ENCODE results near the gene UBASH3A. TPM values are rescaled to one million over a fixed set of nuclear protein-coding genes. Genes with fewer than 3 reads are reported as not detected.

Gene UBASH3A
- total and polyA plus RNA-seq, 4 donors: 0.58 to 0.88 (median 0.67) TPM

DNA sequence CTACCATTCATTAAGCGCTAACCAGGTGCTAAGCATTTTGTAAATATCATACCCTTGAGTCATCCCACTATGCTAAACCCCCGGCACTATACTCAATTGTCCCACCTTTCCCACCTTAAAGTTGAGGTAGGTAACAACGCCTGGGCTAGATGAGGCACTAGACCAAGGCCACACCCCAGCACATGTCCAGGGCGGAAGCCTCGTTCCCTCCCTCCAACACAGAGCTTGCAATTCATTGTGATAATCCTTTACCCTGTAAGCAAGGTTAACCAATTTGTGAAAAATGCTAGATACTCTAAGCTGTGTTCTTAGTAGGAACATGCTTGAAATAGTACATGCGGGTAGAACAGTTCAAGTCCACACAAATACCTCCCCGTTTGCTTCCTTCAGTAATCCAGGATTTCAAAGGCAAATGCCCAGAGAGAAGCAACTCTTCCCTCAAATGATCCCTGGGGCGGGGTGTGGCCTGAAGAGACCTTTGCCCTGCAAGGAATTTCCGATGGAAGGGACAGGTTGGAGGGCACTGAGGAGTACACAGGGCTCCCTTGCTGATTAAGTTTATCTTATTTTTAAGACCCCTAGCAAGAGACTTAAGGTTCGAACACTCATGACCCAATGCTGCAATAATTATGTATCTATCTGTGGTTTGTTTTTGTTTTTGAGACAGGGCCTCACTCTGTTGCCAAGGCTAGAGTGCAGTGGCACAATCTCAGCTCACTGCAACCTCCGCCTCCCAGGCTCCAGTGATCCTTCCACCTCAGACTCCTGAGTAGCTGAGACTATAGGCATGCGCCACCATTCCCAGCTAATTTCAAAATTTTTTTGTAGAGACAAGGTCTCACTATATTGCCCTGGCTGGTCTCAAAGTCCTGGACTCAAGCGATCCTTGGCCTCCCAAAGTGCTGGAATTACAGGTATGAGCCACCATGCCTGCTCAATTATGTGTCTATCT, 89.7 kb downstream of the UBASH3A start:
- Histone ChIP-seq H3K9ac (ENCODE audit: insufficient read depth in 1 of 2, low read length in 2 of 2) (no peak overlapping the region), H3K4me1 (ENCODE audit: control insufficient read depth in 5 of 5, insufficient read depth in 5 of 5, low read length in 5 of 5) (peaks cover 0 to 6% (median 6%) of the 10 kb centered on the region in 5 donors), H3K27ac (ENCODE audit: low read depth in 1 of 2, low read length in 1 of 2) (no peak overlapping the region), H3K27me3 (ENCODE audit: control insufficient read depth in 3 of 3, insufficient read depth in 3 of 3, low read length in 2 of 3) (no peaks in the 10 kb centered on the region), H3K4me3 (no peak overlapping the region), H3K9me3 (ENCODE audit: control insufficient read depth in 4 of 4, insufficient read depth in 3 of 4, low read length in 3 of 4) (no peaks in the 10 kb centered on the region), H3K36me3 (ENCODE audit: control insufficient read depth in 4 of 4, insufficient read depth in 4 of 4, low read length in 4 of 4) (no peaks in the 10 kb centered on the region)
- TF ChIP-seq, protein P1, sequence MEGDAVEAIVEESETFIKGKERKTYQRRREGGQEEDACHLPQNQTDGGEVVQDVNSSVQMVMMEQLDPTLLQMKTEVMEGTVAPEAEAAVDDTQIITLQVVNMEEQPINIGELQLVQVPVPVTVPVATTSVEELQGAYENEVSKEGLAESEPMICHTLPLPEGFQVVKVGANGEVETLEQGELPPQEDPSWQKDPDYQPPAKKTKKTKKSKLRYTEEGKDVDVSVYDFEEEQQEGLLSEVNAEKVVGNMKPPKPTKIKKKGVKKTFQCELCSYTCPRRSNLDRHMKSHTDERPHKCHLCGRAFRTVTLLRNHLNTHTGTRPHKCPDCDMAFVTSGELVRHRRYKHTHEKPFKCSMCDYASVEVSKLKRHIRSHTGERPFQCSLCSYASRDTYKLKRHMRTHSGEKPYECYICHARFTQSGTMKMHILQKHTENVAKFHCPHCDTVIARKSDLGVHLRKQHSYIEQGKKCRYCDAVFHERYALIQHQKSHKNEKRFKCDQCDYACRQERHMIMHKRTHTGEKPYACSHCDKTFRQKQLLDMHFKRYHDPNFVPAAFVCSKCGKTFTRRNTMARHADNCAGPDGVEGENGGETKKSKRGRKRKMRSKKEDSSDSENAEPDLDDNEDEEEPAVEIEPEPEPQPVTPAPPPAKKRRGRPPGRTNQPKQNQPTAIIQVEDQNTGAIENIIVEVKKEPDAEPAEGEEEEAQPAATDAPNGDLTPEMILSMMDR (IDR thresholded peaks at IDR 0.05; ENCODE audit: control extremely low read depth, extremely low read depth): no peak
- DNase-seq: no peak
- 90 to 93% methylated on average over 13 of the region's 13 CpGs for WGBS, 2 donors
- no peak for ATAC-seq (ENCODE audit: insufficient read depth, low FRiP score)

DNA sequence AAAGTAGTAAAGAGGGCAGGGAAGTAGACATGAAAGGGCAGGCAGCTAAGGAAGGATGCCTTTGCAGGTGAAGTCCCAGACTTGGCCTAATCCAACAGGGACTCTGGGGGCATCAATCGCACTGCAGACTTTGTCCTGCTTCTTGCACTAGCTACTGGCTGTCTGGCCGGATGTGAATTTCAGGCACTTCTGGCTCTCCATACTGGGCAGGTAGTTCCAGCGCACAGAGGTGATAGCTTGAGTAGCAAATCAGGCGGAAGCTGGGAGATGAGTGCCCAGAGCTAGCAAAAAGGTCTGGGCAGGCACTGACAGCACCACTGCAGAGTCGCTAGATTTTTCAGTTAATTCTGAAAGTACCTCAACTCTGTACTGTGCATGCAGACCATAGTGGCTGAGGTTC, 91.3 kb downstream of the UBASH3A start:
- no peak for DNase-seq
- Histone ChIP-seq H3K9ac (ENCODE audit: insufficient read depth in 1 of 2, low read length in 2 of 2) (no peak overlapping the region), H3K9me3 (ENCODE audit: control insufficient read depth in 4 of 4, insufficient read depth in 3 of 4, low read length in 3 of 4) (no peaks in the 10 kb centered on the region), H3K27ac (ENCODE audit: low read depth in 1 of 2, low read length in 1 of 2) (no peak overlapping the region), H3K36me3 (ENCODE audit: control insufficient read depth in 4 of 4, insufficient read depth in 4 of 4, low read length in 4 of 4) (no peaks in the 10 kb centered on the region), H3K4me3 (no peak overlapping the region), H3K4me1 (ENCODE audit: control insufficient read depth in 5 of 5, insufficient read depth in 5 of 5, low read length in 5 of 5) (peaks cover 0 to 6% (median 6%) of the 10 kb centered on the region in 5 donors), H3K27me3 (ENCODE audit: control insufficient read depth in 3 of 3, insufficient read depth in 3 of 3, low read length in 2 of 3) (no peaks in the 10 kb centered on the region)
- TF ChIP-seq, protein P1 (IDR thresholded peaks at IDR 0.05; ENCODE audit: control extremely low read depth, extremely low read depth): no peak
- no peak for ATAC-seq (ENCODE audit: insufficient read depth, low FRiP score)
- 93 to 97% methylated on average over 5 of the region's 5 CpGs for WGBS, 2 donors

DNA sequence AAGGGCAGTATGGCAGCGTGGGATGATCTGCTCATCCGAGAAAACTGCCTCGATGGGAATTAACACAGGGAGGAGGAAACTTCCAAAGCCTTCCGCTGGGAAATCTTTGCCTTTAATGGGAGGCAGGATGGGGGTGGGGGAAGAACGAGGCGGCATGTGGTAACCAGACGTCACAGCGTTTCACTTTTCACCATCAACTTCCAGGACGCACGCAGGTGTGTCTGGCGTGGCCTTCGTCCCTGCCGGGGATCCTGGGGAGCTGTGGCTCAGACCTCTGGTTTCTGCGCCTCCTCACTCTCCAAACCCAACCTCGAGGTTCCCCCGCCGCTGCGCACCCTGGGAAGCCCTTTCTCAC, 92.0 kb downstream of the UBASH3A start:
- Histone ChIP-seq H3K9ac (ENCODE audit: insufficient read depth in 1 of 2, low read length in 2 of 2) (peak overlapping the region; percentile 8 to 65), H3K27me3 (ENCODE audit: control insufficient read depth in 3 of 3, insufficient read depth in 3 of 3, low read length in 2 of 3) (no peaks in the 10 kb centered on the region), H3K36me3 (ENCODE audit: control insufficient read depth in 4 of 4, insufficient read depth in 4 of 4, low read length in 4 of 4) (no peaks in the 10 kb centered on the region), H3K27ac (ENCODE audit: low read depth in 1 of 2, low read length in 1 of 2) (peak overlapping the region in 1 of 2 donors; percentile 68), H3K9me3 (ENCODE audit: control insufficient read depth in 4 of 4, insufficient read depth in 3 of 4, low read length in 3 of 4) (no peaks in the 10 kb centered on the region), H3K4me3 (peak overlapping the region; percentile 53), H3K4me1 (ENCODE audit: control insufficient read depth in 5 of 5, insufficient read depth in 5 of 5, low read length in 5 of 5) (peaks cover 0 to 6% (median 6%) of the 10 kb centered on the region in 5 donors)
- DNase-seq (no peak), ATAC-seq (ENCODE audit: insufficient read depth, low FRiP score) (peak; percentile 0)
- WGBS, 2 donors: 2 to 4% methylated on average over 18 of the region's 18 CpGs
- TF ChIP-seq, protein P1 (IDR thresholded peaks at IDR 0.05; ENCODE audit: control extremely low read depth, extremely low read depth): no peak
